HepG2 (cell line): ENCODE data around the gene PLSCR4. TPM values are rescaled to one million over a fixed set of nuclear protein-coding genes. Genes with fewer than 3 reads are reported as not detected.

ENCODE experiments used
- ARID3A ChIP-seq: IDR thresholded peaks from 2 replicates; pipeline ENCODE4 v1.6.1; 2012; ENCODE audit warnings: low read depth, low read length, improper control_type of control experiment
- HMG20B ChIP-seq: conservative IDR thresholded peaks from 2 replicates; pipeline ENCODE4 v1.6.1; 2016; ENCODE audit warnings: missing genetic modification reagents, missing compliant biosample characterization
- HNRNPK ChIP-seq: fragments of 200-400 bp; formaldehyde crosslinking; IDR thresholded peaks from 2 replicates; pipeline ENCODE4 v1.6.1; 2018; ENCODE audit warnings: low read length, low read depth, moderate library complexity, mild to moderate bottlenecking; ENCODE audit not compliant: poor library complexity, severe bottlenecking
- NFIB ChIP-seq: sonication (generic); formaldehyde crosslinking; IDR thresholded peaks from 2 replicates; pipeline ENCODE4 v1.9.0; 2021; ENCODE audit warnings: missing genetic modification reagents, mild to moderate bottlenecking, borderline replicate concordance
- POLR2AphosphoS2 ChIP-seq: IDR thresholded peaks from 2 replicates; pipeline ENCODE4 v1.6.1; 2011; ENCODE audit warnings: low read depth, low read length, improper control_type of control experiment
- POLR2G ChIP-seq: fragments of 200-400 bp; formaldehyde crosslinking; IDR thresholded peaks from 2 replicates; pipeline ENCODE4 v1.6.1; 2018; ENCODE audit warnings: mild to moderate bottlenecking, low read depth, low read length, moderate library complexity
- REL ChIP-seq: sonication (generic); formaldehyde crosslinking; conservative IDR thresholded peaks from 2 replicates; pipeline ENCODE4 v1.8.0; 2022; ENCODE audit warnings: mild to moderate bottlenecking, missing genetic modification reagents, moderate library complexity
- TAF1 ChIP-seq: sonication (generic); formaldehyde crosslinking; IDR thresholded peaks from 2 replicates; pipeline ENCODE4 v1.4.0; 2020; ENCODE audit warnings: missing genetic modification reagents
- ZBTB4 ChIP-seq: sonication (generic); formaldehyde crosslinking; IDR thresholded peaks from 2 replicates; pipeline ENCODE4 v1.4.0; 2020; ENCODE audit warnings: missing genetic modification reagents, mild to moderate bottlenecking, borderline replicate concordance
- ZBTB8A ChIP-seq: sonication (generic); formaldehyde crosslinking; IDR thresholded peaks from 2 replicates; pipeline ENCODE4 v1.4.0; 2020; ENCODE audit warnings: mild to moderate bottlenecking, low read depth, missing genetic modification reagents, borderline replicate concordance
- ZNF761 ChIP-seq: sonication (generic); formaldehyde crosslinking; conservative IDR thresholded peaks from 2 replicates; pipeline ENCODE4 v1.4.0; 2020; ENCODE audit warnings: mild to moderate bottlenecking, missing genetic modification reagents
- polyA plus RNA-seq, 8 experiments: library from polyadenylated mRNA; depleted of rRNA in 3 of 8; stranded (reverse) in 7 of 8; unstranded in 1 of 8; fragments of >200 nt; fragmentation: Illumina TruSeq in 4 of 8; extraction: Trizol in 4 of 8; gene quantifications; 2 replicates each; pipeline versions ENCODE4 v1.2.1 to v1.2.3, GENCODE V29; 2011 to 2016; ENCODE audit warnings: low read depth in 4 of 8, missing spikeins in 1 of 8, mixed read lengths in 1 of 8; ENCODE audit not compliant: insufficient read depth in 1 of 8
- total RNA-seq, 5 experiments: library from RNA; depleted of rRNA; stranded (reverse); fragments of >200 nt; fragmentation: Illumina TruSeq; extraction: Trizol; gene quantifications; 2 replicates each; pipeline ENCODE4 v1.2.3, GENCODE V29; 2016; ENCODE audit warnings: low read depth in 1 of 5
- TF ChIP-seq, protein P1 (sequence below): sonication (generic); formaldehyde crosslinking; conservative IDR thresholded peaks from 2 replicates; pipeline ENCODE4 v1.4.0; 2020; ENCODE audit warnings: mild to moderate bottlenecking, missing genetic modification reagents, moderate library complexity
- TF ChIP-seq, protein P2 (sequence below): sonication (generic); formaldehyde crosslinking; IDR thresholded peaks from 2 replicates; pipeline ENCODE4 v1.9.0; 2021; ENCODE audit warnings: missing genetic modification reagents, borderline replicate concordance
- TF ChIP-seq, protein P3 (sequence below): sonication (generic); formaldehyde crosslinking; IDR thresholded peaks from 2 replicates; pipeline ENCODE4 v1.4.0; 2020; ENCODE audit warnings: mild to moderate bottlenecking, missing genetic modification reagents

The PLSCR4 gene
- total and polyA plus RNA-seq, 2 of the 13 experiments (the other 11 are each of a cell fraction or from before 2014, with no cell fraction given) = 1.5 to 59.0 TPM

GRCh38 chr3:146160964-146161662 lies 89.8 kb downstream of the PLSCR4 start, which contains the start of gene PLOD2 (continued):
- TF ChIP-seq ZBTB4 (CRISPR knock-in tag) (no peak), POLR2G (peak; percentile 97), ZNF761 (CRISPR knock-in tag) (no peak), ARID3A (no peak), HNRNPK (peak; percentile 48), NFIB (CRISPR knock-in tag) (no peak), ZBTB8A (no peak), REL (CRISPR knock-in tag) (peak; percentile 93; the same call in 1 of the 2 replicates), POLR2AphosphoS2 (no peak), HMG20B (CRISPR knock-in tag) (no peak; the same call in 1 of the 2 replicates), TAF1 (CRISPR knock-in tag) (peak; percentile 84; the same call in 1 of the 2 replicates)
- TF ChIP-seq, protein P1, sequence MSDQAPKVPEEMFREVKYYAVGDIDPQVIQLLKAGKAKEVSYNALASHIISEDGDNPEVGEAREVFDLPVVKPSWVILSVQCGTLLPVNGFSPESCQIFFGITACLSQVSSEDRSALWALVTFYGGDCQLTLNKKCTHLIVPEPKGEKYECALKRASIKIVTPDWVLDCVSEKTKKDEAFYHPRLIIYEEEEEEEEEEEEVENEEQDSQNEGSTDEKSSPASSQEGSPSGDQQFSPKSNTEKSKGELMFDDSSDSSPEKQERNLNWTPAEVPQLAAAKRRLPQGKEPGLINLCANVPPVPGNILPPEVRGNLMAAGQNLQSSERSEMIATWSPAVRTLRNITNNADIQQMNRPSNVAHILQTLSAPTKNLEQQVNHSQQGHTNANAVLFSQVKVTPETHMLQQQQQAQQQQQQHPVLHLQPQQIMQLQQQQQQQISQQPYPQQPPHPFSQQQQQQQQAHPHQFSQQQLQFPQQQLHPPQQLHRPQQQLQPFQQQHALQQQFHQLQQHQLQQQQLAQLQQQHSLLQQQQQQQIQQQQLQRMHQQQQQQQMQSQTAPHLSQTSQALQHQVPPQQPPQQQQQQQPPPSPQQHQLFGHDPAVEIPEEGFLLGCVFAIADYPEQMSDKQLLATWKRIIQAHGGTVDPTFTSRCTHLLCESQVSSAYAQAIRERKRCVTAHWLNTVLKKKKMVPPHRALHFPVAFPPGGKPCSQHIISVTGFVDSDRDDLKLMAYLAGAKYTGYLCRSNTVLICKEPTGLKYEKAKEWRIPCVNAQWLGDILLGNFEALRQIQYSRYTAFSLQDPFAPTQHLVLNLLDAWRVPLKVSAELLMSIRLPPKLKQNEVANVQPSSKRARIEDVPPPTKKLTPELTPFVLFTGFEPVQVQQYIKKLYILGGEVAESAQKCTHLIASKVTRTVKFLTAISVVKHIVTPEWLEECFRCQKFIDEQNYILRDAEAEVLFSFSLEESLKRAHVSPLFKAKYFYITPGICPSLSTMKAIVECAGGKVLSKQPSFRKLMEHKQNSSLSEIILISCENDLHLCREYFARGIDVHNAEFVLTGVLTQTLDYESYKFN (CRISPR knock-in tag) = peak; percentile 91
- TF ChIP-seq, protein P2, sequence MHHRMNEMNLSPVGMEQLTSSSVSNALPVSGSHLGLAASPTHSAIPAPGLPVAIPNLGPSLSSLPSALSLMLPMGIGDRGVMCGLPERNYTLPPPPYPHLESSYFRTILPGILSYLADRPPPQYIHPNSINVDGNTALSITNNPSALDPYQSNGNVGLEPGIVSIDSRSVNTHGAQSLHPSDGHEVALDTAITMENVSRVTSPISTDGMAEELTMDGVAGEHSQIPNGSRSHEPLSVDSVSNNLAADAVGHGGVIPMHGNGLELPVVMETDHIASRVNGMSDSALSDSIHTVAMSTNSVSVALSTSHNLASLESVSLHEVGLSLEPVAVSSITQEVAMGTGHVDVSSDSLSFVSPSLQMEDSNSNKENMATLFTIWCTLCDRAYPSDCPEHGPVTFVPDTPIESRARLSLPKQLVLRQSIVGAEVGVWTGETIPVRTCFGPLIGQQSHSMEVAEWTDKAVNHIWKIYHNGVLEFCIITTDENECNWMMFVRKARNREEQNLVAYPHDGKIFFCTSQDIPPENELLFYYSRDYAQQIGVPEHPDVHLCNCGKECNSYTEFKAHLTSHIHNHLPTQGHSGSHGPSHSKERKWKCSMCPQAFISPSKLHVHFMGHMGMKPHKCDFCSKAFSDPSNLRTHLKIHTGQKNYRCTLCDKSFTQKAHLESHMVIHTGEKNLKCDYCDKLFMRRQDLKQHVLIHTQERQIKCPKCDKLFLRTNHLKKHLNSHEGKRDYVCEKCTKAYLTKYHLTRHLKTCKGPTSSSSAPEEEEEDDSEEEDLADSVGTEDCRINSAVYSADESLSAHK (CRISPR knock-in tag) = no peak
- TF ChIP-seq, protein P3, sequence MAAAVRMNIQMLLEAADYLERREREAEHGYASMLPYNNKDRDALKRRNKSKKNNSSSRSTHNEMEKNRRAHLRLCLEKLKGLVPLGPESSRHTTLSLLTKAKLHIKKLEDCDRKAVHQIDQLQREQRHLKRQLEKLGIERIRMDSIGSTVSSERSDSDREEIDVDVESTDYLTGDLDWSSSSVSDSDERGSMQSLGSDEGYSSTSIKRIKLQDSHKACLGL (CRISPR knock-in tag) = no peak; the same call in 1 of the 2 replicates
